ENCODE measurements around the gene DNAH1. TPM values are rescaled to one million over a fixed set of nuclear protein-coding genes. Genes with fewer than 3 reads are reported as not detected.

Gene DNAH1
- total and polyA plus RNA-seq, 2 of the 13 experiments (the other 11 are each of a cell fraction or from before 2014, with no cell fraction given), result 0.64 to 3.5 TPM

DNA sequence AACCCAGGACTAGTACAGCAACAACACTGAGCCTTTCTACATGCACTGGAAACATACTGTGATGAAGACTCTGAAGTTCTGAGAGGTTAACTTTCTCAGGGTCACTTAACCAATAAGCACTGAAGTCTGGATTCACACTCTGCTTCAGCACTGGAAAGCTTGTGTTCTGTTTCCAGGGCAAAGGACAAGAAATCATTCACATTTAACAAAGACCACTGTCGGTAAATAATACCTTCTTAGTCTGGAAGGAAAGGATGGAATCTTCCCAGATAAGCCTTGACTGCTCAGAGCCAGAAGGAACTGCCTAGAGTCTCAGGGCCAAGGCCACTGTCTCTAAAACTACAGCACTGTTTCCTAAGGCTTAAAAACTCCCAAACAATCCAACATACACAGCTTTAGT is 32.8 kb upstream of the DNAH1 start:
- BruUV-seq (replicated peaks), result no TSS peak
- no peak for ATAC-seq
- in situ Hi-C loops (cut with HindIII; ENCODE audit: extremely low pct_ligation_motif_present, low pct_unique_long_range_greater_than_20kb) (no loop called here), intact Hi-C loops (cut with micrococcal nuclease; ENCODE audit: unreplicated experiment) (loop anchor here (10.0 kb wide), 1 partner anchor 469 kb away; no protein-coding TSS in a partner anchor)
- peak overlapping the region; percentile 50 for H3K27ac ChIP-seq (ENCODE audit: extremely low read length, insufficient read depth, low read length)
- H3K4me3 ChIP-seq (replicated peaks in 1 of 3; ENCODE audit: insufficient read depth in 1 of 3, low read depth in 2 of 3, low read length in 3 of 3), result no peak overlapping the region
- peaks cover 6% of the 10 kb centered on the region for H3K79me2 ChIP-seq (ENCODE audit: insufficient read depth, low read length)
- no peak for FAIRE-seq
- H3K4me2 ChIP-seq (ENCODE audit: low read depth, low read length), result peak overlapping the region; percentile 30
- H2AFZ ChIP-seq (ENCODE audit: low read length), result no peak overlapping the region
- no peak for DNase-seq (ENCODE audit: low spot score)
- ChIA-PET POLR2A (interaction anchor here (9.0 kb wide), 1 partner anchor 47 kb away, joined by 126 read pairs; the partner anchor contains the start of gene TWF2), CTCF (ENCODE audit: low intra/inter-chr PET ratio, low total read pairs) (no interaction called here)
- WGBS (ENCODE audit: low lambda C conversion rate), result 36% methylated on average over 1 of the region's 1 CpG
- H3K36me3 ChIP-seq (replicated peaks in 1 of 2; ENCODE audit: control insufficient read depth in 1 of 2, insufficient read depth in 2 of 2, low read length in 2 of 2), result no peaks in the 10 kb centered on the region
- H3K9me3 ChIP-seq (ENCODE audit: low read length), result no peaks in the 10 kb centered on the region
- peak overlapping the region; percentile 47; the same call in 1 of the 2 replicates for H3K9ac ChIP-seq (ENCODE audit: insufficient read depth, low read depth, low read length)
- peaks cover 80% of the 10 kb centered on the region for H3K4me1 ChIP-seq (ENCODE audit: insufficient read depth, low read length)
- no peaks in the 10 kb centered on the region; a peak in 1 of 5 replicates for H3K27me3 ChIP-seq (ENCODE audit: control insufficient read depth in 1 of 2, insufficient read depth in 2 of 2, low read length in 2 of 2)
- H4K20me1 ChIP-seq (ENCODE audit: insufficient read depth, low read length), result no peaks in the 10 kb centered on the region
- TF ChIP-seq PRMT3 (CRISPR knock-in tag; IDR thresholded peaks at IDR 0.05; ENCODE audit: borderline replicate concordance, low read depth) (no peak), ZSCAN22 (CRISPR knock-in tag; IDR thresholded peaks at IDR 0.05) (no peak), GATA4 (IDR thresholded peaks at IDR 0.05; ENCODE audit: borderline replicate concordance, low read depth) (no peak), ZKSCAN8 (CRISPR knock-in tag; IDR thresholded peaks at IDR 0.05; ENCODE audit: borderline replicate concordance) (no peak), ZNF33B (CRISPR knock-in tag; IDR thresholded peaks at IDR 0.05) (no peak), ZNF782 (CRISPR knock-in tag; IDR thresholded peaks at IDR 0.05; ENCODE audit: borderline replicate concordance) (no peak), HNRNPL (IDR thresholded peaks at IDR 0.05; ENCODE audit: low read depth, low read length) (no peak), ARNT (IDR thresholded peaks at IDR 0.05) (no peak), ZNF264 (CRISPR knock-in tag; IDR thresholded peaks at IDR 0.05) (no peak), ISL2 (CRISPR knock-in tag; IDR thresholded peaks at IDR 0.05) (no peak)
- TF ChIP-seq, protein P1, sequence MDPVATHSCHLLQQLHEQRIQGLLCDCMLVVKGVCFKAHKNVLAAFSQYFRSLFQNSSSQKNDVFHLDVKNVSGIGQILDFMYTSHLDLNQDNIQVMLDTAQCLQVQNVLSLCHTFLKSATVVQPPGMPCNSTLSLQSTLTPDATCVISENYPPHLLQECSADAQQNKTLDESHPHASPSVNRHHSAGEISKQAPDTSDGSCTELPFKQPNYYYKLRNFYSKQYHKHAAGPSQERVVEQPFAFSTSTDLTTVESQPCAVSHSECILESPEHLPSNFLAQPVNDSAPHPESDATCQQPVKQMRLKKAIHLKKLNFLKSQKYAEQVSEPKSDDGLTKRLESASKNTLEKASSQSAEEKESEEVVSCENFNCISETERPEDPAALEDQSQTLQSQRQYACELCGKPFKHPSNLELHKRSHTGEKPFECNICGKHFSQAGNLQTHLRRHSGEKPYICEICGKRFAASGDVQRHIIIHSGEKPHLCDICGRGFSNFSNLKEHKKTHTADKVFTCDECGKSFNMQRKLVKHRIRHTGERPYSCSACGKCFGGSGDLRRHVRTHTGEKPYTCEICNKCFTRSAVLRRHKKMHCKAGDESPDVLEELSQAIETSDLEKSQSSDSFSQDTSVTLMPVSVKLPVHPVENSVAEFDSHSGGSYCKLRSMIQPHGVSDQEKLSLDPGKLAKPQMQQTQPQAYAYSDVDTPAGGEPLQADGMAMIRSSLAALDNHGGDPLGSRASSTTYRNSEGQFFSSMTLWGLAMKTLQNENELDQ (CRISPR knock-in tag; IDR thresholded peaks at IDR 0.05; ENCODE audit: borderline replicate concordance), result no peak
- TF ChIP-seq, protein P2, sequence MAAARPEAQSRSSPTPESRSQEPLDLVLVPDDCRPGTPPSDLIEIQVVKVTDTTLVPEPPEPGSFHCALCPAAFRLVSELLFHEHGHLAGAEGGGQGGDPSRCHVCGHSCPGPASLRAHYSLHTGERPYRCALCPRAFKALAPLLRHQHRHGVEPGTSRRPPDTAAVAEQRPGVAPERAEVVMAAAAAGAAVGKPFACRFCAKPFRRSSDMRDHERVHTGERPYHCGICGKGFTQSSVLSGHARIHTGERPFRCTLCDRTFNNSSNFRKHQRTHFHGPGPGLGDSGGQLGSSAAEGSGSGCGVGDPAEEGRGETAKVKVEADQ (CRISPR knock-in tag; IDR thresholded peaks at IDR 0.05; ENCODE audit: borderline replicate concordance), result no peak
- TF ChIP-seq, protein P3, sequence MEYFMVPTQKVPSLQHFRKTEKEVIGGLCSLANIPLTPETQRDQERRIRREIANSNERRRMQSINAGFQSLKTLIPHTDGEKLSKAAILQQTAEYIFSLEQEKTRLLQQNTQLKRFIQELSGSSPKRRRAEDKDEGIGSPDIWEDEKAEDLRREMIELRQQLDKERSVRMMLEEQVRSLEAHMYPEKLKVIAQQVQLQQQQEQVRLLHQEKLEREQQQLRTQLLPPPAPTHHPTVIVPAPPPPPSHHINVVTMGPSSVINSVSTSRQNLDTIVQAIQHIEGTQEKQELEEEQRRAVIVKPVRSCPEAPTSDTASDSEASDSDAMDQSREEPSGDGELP (IDR thresholded peaks at IDR 0.05; ENCODE audit: borderline replicate concordance, low read depth), result no peak
- TF ChIP-seq, protein P4, sequence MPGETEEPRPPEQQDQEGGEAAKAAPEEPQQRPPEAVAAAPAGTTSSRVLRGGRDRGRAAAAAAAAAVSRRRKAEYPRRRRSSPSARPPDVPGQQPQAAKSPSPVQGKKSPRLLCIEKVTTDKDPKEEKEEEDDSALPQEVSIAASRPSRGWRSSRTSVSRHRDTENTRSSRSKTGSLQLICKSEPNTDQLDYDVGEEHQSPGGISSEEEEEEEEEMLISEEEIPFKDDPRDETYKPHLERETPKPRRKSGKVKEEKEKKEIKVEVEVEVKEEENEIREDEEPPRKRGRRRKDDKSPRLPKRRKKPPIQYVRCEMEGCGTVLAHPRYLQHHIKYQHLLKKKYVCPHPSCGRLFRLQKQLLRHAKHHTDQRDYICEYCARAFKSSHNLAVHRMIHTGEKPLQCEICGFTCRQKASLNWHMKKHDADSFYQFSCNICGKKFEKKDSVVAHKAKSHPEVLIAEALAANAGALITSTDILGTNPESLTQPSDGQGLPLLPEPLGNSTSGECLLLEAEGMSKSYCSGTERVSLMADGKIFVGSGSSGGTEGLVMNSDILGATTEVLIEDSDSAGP (CRISPR knock-in tag; IDR thresholded peaks at IDR 0.05; ENCODE audit: borderline replicate concordance), result no peak
- TF ChIP-seq, protein P5, sequence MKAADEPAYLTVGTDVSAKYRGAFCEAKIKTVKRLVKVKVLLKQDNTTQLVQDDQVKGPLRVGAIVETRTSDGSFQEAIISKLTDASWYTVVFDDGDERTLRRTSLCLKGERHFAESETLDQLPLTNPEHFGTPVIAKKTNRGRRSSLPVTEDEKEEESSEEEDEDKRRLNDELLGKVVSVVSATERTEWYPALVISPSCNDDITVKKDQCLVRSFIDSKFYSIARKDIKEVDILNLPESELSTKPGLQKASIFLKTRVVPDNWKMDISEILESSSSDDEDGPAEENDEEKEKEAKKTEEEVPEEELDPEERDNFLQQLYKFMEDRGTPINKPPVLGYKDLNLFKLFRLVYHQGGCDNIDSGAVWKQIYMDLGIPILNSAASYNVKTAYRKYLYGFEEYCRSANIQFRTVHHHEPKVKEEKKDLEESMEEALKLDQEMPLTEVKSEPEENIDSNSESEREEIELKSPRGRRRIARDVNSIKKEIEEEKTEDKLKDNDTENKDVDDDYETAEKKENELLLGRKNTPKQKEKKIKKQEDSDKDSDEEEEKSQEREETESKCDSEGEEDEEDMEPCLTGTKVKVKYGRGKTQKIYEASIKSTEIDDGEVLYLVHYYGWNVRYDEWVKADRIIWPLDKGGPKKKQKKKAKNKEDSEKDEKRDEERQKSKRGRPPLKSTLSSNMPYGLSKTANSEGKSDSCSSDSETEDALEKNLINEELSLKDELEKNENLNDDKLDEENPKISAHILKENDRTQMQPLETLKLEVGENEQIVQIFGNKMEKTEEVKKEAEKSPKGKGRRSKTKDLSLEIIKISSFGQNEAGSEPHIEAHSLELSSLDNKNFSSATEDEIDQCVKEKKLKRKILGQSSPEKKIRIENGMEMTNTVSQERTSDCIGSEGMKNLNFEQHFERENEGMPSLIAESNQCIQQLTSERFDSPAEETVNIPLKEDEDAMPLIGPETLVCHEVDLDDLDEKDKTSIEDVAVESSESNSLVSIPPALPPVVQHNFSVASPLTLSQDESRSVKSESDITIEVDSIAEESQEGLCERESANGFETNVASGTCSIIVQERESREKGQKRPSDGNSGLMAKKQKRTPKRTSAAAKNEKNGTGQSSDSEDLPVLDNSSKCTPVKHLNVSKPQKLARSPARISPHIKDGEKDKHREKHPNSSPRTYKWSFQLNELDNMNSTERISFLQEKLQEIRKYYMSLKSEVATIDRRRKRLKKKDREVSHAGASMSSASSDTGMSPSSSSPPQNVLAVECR (CRISPR knock-in tag; IDR thresholded peaks at IDR 0.05; ENCODE audit: borderline replicate concordance), result no peak
